K562 (cell line): ENCODE data around the gene CRB2. TPM values are rescaled to one million over a fixed set of nuclear protein-coding genes. Genes with fewer than 3 reads are reported as not detected.

ENCODE experiments used
- ATAC-seq: fragments of 200-7000 bp; cut with Tn5 transposase; 3 replicates; pipeline ENCODE4 v1.9.1; 2020; ENCODE audit warnings: moderate library complexity
- BruUV-seq: library from RNA; stranded (reverse); fragments of 400-500 nt; replicated peaks from 2 replicates; lab custom pipeline; 2021; lab: Mats Ljungman, UMichigan
- CTCF ChIA-PET: fragments of 300-600 bp; formaldehyde crosslinking; extraction: SDS; loops from one replicate; lab custom pipeline; 2021; ENCODE audit warnings: low intra/inter-chr PET ratio; lab: Yijun Ruan, JAX
- POLR2A ChIA-PET: fragments of 300-600, 350-650 bp; sonication (Branson Sonifier 250); formaldehyde crosslinking; extraction: SDS; loops from one replicate; lab custom pipeline; 2021; ENCODE audit warnings: antibody characterized with exemption, inconsistent platforms; lab: Yijun Ruan, JAX
- DNase-seq, 4 experiments: peaks; one replicate each; pipeline versions ENCODE4 v3.0.0 to v3.0.0-alpha.2; 2011 to 2018; ENCODE audit warnings: low spot score in 3 of 4, mixed read lengths in 3 of 4; ENCODE audit errors: extremely low read depth in 1 of 4
- FAIRE-seq: peaks from 2 replicates; lab custom pipeline; 2011; peaks lifted over from hg19 to GRCh38; lab: Jason Lieb, UNC
- H2AFZ ChIP-seq: 2 replicates; pipeline ENCODE4 v1.6.0; 2011; ENCODE audit warnings: low read depth, low read length, control low read depth, inconsistent platforms
- H3K27ac ChIP-seq: fragments of 200-600 bp; 3 replicates; pipeline ENCODE4 v1.8.0; 2011; ENCODE audit warnings: low read depth, mild to moderate bottlenecking, control low read depth, inconsistent platforms, low read length, moderate library complexity, mixed read lengths; ENCODE audit errors: extremely low read depth
- H3K27me3 ChIP-seq, 2 experiments: fragments of 300-600 bp in 1 of 2; 2 replicates in 1 of 2; 3 replicates in 1 of 2; pipeline versions ENCODE4 v1.6.0 to v1.8.0; 2011; ENCODE audit warnings: inconsistent platforms in 2 of 2, low read length in 2 of 2, mild to moderate bottlenecking in 1 of 2, mixed read lengths in 1 of 2, moderate library complexity in 1 of 2; ENCODE audit not compliant: control insufficient read depth in 2 of 2, insufficient read depth in 2 of 2
- H3K36me3 ChIP-seq: fragments of 300-600 bp; 3 replicates; pipeline ENCODE4 v1.8.0; 2011; ENCODE audit warnings: mild to moderate bottlenecking, low read length, inconsistent platforms; ENCODE audit not compliant: control insufficient read depth, insufficient read depth
- H3K4me1 ChIP-seq, 2 experiments: fragments of 200-600 bp in 1 of 2; replicated peaks in 1 of 2; 2 replicates in 1 of 2; 3 replicates in 1 of 2; pipeline versions ENCODE4 v1.5.1 to v1.8.0; 2011; ENCODE audit warnings: inconsistent platforms in 2 of 2, low read length in 2 of 2, mild to moderate bottlenecking in 1 of 2, mixed read lengths in 1 of 2, moderate library complexity in 1 of 2; ENCODE audit not compliant: control insufficient read depth in 2 of 2, insufficient read depth in 2 of 2
- H3K4me2 ChIP-seq: 2 replicates; pipeline ENCODE4 v1.6.1; 2011; ENCODE audit warnings: low read length, control low read depth, inconsistent platforms, mixed read lengths; ENCODE audit not compliant: insufficient read depth
- H3K4me3 ChIP-seq: fragments of 200-600 bp; sonication (generic), shearing (Covaris generic); 2 replicates; pipeline ENCODE4 v1.5.1; 2016; ENCODE audit warnings: control low read depth, inconsistent platforms
- H3K79me2 ChIP-seq: fragments of 200-600 bp; 3 replicates; pipeline ENCODE4 v1.8.0; 2011; ENCODE audit warnings: low read length, inconsistent platforms; ENCODE audit not compliant: control insufficient read depth, insufficient read depth
- H3K9ac ChIP-seq, 2 experiments: 2 replicates each; pipeline versions ENCODE4 v1.6.0 to v1.6.1; 2011; ENCODE audit warnings: low read depth in 2 of 2, low read length in 2 of 2, control low read depth in 1 of 2, inconsistent platforms in 1 of 2, mild to moderate bottlenecking in 1 of 2, mixed read lengths in 1 of 2; ENCODE audit not compliant: insufficient read depth in 1 of 2
- H3K9me1 ChIP-seq: one replicate; pipeline ENCODE4 v1.6.0; 2011; ENCODE audit warnings: inconsistent platforms, mild to moderate bottlenecking, low read length, moderate library complexity; ENCODE audit not compliant: control insufficient read depth, insufficient read depth
- H3K9me3 ChIP-seq: replicated peaks from 2 replicates; pipeline ENCODE4 v1.5.1; 2011; ENCODE audit warnings: low read depth, low read length, inconsistent platforms; ENCODE audit not compliant: control insufficient read depth, insufficient read depth
- H4K20me1 ChIP-seq: replicated peaks from 2 replicates; pipeline ENCODE4 v1.6.1; 2011; ENCODE audit warnings: low read length, inconsistent platforms, mixed read lengths; ENCODE audit not compliant: control insufficient read depth, insufficient read depth
- ATF7 ChIP-seq: fragments of 450-650 bp; IDR thresholded peaks from 2 replicates; pipeline ENCODE4 v1.7.1; 2014; ENCODE audit warnings: mild to moderate bottlenecking, moderate library complexity
- GABPA ChIP-seq: fragments of 200-800 bp; sonication (Bioruptor generic); conservative IDR thresholded peaks from 2 replicates; pipeline ENCODE4 v1.6.1; 2016; ENCODE audit warnings: low read depth, missing genetic modification characterization, missing compliant biosample characterization
- JUND ChIP-seq, 2 experiments: IDR thresholded peaks; 2 replicates in 1 of 2; 3 replicates in 1 of 2; pipeline ENCODE4 v1.6.1; 2011; ENCODE audit warnings: borderline replicate concordance in 2 of 2, low read depth in 2 of 2, low read length in 2 of 2, improper control_type of control experiment in 1 of 2, missing biosample characterization in 1 of 2, missing genetic modification characterization in 1 of 2, missing genetic modification reagents in 1 of 2
- KLF1 ChIP-seq: fragments of 450-650 bp; IDR thresholded peaks from 2 replicates; pipeline ENCODE4 v1.6.1; 2016; ENCODE audit warnings: missing genetic modification characterization, missing compliant biosample characterization
- MAZ ChIP-seq, 2 experiments: fragments of 450-650 bp in 1 of 2; sonication (generic) in 1 of 2; formaldehyde crosslinking; IDR thresholded peaks in 1 of 2; conservative IDR thresholded peaks in 1 of 2; 2 replicates each; pipeline versions ENCODE4 v1.4.0 to v1.5.0; 2020; ENCODE audit warnings: mild to moderate bottlenecking in 1 of 2, missing genetic modification reagents in 1 of 2
- MTA1 ChIP-seq: fragments of 450-650 bp; IDR thresholded peaks from 2 replicates; pipeline ENCODE4 v1.6.1; 2017; ENCODE audit warnings: borderline replicate concordance
- MYNN ChIP-seq, 2 experiments: sonication (generic); formaldehyde crosslinking in 1 of 2; IDR thresholded peaks; 2 replicates each; pipeline versions ENCODE4 v1.5.0 to v1.6.1; 2016 to 2020; ENCODE audit warnings: antibody characterized with exemption in 1 of 2, missing genetic modification reagents in 1 of 2
- POLR2G ChIP-seq: fragments of 200-400 bp; formaldehyde crosslinking; IDR thresholded peaks from 2 replicates; pipeline ENCODE4 v1.6.1; 2017; ENCODE audit warnings: low read depth, mild to moderate bottlenecking, antibody characterized with exemption, low read length, moderate library complexity
- SP2 ChIP-seq: IDR thresholded peaks from 2 replicates; pipeline ENCODE4 v1.6.1; 2011; ENCODE audit warnings: mild to moderate bottlenecking, low read depth, low read length, moderate library complexity; ENCODE audit not compliant: poor library complexity, severe bottlenecking; ENCODE audit errors: extremely low read depth
- ZBTB17 ChIP-seq: fragments of 450-650 bp; formaldehyde crosslinking; IDR thresholded peaks from 2 replicates; pipeline ENCODE4 v1.4.0; 2020; ENCODE audit warnings: mild to moderate bottlenecking
- ZNF668 ChIP-seq: fragments of 250-450 bp; sonication (Bioruptor Pico); IDR thresholded peaks from 2 replicates; pipeline ENCODE4 v1.8.0; 2022; ENCODE audit warnings: mild to moderate bottlenecking, inconsistent platforms
- WGBS: fragments of 100-300 bp; shearing (Covaris generic); methylation state at CpG from one replicate; pipeline ENCODE4 v1.1.6; 2016; ENCODE audit warnings: low coverage, mixed read lengths; ENCODE audit not compliant: insufficient coverage; ENCODE audit errors: missing lambda C conversion rate; 5-methylcytosine and 5-hydroxymethylcytosine counted together
- in situ Hi-C: fragments of 300-500 bp; cut with MboI; formaldehyde crosslinking; loops from 4 replicates; pipeline ENCODE4 v1.15.0; 2018; ENCODE audit warnings: inconsistent platforms, mixed read lengths
- intact Hi-C: fragments of 100-400 bp; cut with micrococcal nuclease; formaldehyde crosslinking; loops from 2 replicates; pipeline ENCODE4 v1.14.2; 2022
- polyA plus RNA-seq, 8 experiments: library from polyadenylated mRNA; depleted of rRNA in 4 of 8; stranded (reverse) in 5 of 8; unstranded in 3 of 8; fragments of >200 nt; fragmentation: Nextera tagmentation in 2 of 8; fragmentation: Illumina TruSeq in 1 of 8; extraction: Ambion mirVana in 2 of 8; extraction: Trizol in 1 of 8; gene quantifications; 2 replicates each; pipeline versions ENCODE4 v1.2.1 to v1.2.3, GENCODE V29; 2011 to 2014; ENCODE audit warnings: inconsistent platforms in 1 of 8, missing spikeins in 1 of 8
- total RNA-seq, 7 experiments: library from RNA; depleted of rRNA in 6 of 7; stranded (reverse); fragments of >200 nt in 6 of 7; fragmentation: Illumina TruSeq in 2 of 7; extraction: Trizol in 2 of 7; gene quantifications; 2 replicates each; pipeline versions ENCODE4 v1.2.1 to v1.2.3, GENCODE V29; 2011 to 2021; ENCODE audit warnings: low replicate concordance in 1 of 7
- TF ChIP-seq, protein P1 (sequence below), 3 experiments: fragments of 200-800 bp in 1 of 3; sonication (Bioruptor generic) in 1 of 3; sonication (generic) in 1 of 3; formaldehyde crosslinking in 1 of 3; IDR thresholded peaks; 2 replicates each; pipeline versions ENCODE4 v1.6.1 to v1.8.0; 2016 to 2022; ENCODE audit warnings: mild to moderate bottlenecking in 2 of 3, missing compliant biosample characterization in 2 of 3, missing genetic modification characterization in 2 of 3, missing genetic modification reagents in 1 of 3
- TF ChIP-seq, protein P2 (sequence below): fragments of 250-450 bp; sonication (Bioruptor Pico); IDR thresholded peaks from 2 replicates; pipeline ENCODE4 v1.5.0; 2020; ENCODE audit warnings: mild to moderate bottlenecking, borderline replicate concordance
- TF ChIP-seq, protein P3 (sequence below): sonication (generic); formaldehyde crosslinking; IDR thresholded peaks from 2 replicates; pipeline ENCODE4 v1.9.0; 2022; ENCODE audit warnings: mild to moderate bottlenecking, missing genetic modification reagents

Gene CRB2
- total and polyA plus RNA-seq, 9 of the 15 experiments (the other 6 are each of a cell fraction or from before 2014, with no cell fraction given) = 0.13 to 1.2 (median 0.25) TPM; not detected in 2

DNA sequence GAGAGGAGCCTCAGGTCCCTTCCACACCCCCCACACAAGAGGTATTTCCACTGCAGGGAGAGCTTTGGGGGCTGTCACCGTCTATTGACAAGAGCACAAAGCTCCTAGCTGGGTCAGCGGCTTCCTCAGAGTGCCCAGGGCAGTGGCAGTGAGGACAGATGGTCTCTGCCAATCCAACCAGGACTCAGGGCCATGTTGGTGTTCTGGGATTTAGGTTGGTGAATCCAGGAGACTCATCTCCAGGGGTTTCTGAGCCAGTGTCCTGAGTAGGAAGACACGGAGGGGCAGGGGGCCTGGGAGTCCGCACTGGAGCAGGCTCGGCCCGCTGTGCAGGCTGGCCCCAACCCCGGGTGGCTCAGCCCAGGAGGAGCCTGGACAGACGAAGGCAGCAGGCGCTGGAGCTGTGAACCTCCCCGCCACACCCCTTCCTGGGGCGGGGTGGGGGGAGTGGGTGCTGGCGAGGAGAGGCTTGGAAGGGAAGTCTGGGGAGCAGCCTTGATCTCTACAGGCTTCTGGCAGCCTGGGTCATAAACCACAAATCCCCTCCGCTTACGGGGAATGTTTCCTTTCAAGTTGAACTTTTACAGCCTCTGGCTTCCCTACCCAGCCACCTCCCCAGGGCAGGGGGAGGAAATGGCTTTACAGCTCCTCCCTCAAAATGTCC, 19.6 kb downstream of the CRB2 start:
- Histone ChIP-seq H3K4me1 (peaks cover 16 to 78% of the 10 kb centered on the region in 2 experiments), H3K9me3 (no peaks in the 10 kb centered on the region), H3K4me2 (no peak overlapping the region; the same call in 1 of the 2 replicates), H2AFZ (peak overlapping the region; percentile 68), H4K20me1 (no peaks in the 10 kb centered on the region; the same call in 1 of the 2 replicates), H3K27me3 (no peaks in the 10 kb centered on the region), H3K9me1 (peaks cover 4% of the 10 kb centered on the region), H3K79me2 (no peaks in the 10 kb centered on the region), H3K9ac (peak overlapping the region in 1 of 2 experiments; percentile 87; a peak in 2 of 4 replicates), H3K27ac (peak overlapping the region; percentile 14; the same call in 1 of the 3 replicates), H3K36me3 (no peaks in the 10 kb centered on the region), H3K4me3 (no peak overlapping the region)
- WGBS = 6% methylated on average over 13 of the region's 14 CpGs
- POLR2A ChIA-PET = interaction anchor here (0.5 to 1.2 kb wide), 4 partner anchors 22 to 435 kb away, joined by 3 to 5 read pairs (median 3); partner anchors contain the start of gene RABGAP1
- FAIRE-seq (peak; percentile 19), ATAC-seq (peak; percentile 82), DNase-seq (peak; percentile 76 to 83 (median 82))
- BruUV-seq = no TSS peak
- in situ Hi-C loops = no loop called here
- CTCF ChIA-PET = no interaction called here
- intact Hi-C loops = no loop called here
- peak; percentile 35; the same call in 1 of the 2 replicates for TF ChIP-seq POLR2G
- TF ChIP-seq, protein P1, sequence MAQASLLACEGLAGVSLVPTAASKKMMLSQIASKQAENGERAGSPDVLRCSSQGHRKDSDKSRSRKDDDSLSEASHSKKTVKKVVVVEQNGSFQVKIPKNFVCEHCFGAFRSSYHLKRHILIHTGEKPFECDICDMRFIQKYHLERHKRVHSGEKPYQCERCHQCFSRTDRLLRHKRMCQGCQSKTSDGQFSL (CRISPR knock-in tag; IDR thresholded peaks at IDR 0.05) = peak; percentile 77; the same call in 1 of the 2 replicates
- TF ChIP-seq, protein P1 (tag; IDR thresholded peaks at IDR 0.05) = no peak
- TF ChIP-seq ATF7 = peak; percentile 21; the same call in 1 of the 2 replicates
- TF ChIP-seq SP2 = no peak
- no peak for TF ChIP-seq ZNF668
- TF ChIP-seq, protein P2, sequence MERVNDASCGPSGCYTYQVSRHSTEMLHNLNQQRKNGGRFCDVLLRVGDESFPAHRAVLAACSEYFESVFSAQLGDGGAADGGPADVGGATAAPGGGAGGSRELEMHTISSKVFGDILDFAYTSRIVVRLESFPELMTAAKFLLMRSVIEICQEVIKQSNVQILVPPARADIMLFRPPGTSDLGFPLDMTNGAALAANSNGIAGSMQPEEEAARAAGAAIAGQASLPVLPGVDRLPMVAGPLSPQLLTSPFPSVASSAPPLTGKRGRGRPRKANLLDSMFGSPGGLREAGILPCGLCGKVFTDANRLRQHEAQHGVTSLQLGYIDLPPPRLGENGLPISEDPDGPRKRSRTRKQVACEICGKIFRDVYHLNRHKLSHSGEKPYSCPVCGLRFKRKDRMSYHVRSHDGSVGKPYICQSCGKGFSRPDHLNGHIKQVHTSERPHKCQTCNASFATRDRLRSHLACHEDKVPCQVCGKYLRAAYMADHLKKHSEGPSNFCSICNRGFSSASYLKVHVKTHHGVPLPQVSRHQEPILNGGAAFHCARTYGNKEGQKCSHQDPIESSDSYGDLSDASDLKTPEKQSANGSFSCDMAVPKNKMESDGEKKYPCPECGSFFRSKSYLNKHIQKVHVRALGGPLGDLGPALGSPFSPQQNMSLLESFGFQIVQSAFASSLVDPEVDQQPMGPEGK = no peak
- TF ChIP-seq, protein P3, sequence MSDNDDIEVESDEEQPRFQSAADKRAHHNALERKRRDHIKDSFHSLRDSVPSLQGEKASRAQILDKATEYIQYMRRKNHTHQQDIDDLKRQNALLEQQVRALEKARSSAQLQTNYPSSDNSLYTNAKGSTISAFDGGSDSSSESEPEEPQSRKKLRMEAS (CRISPR knock-in tag) = 0 out of 2 replicates have a peak, but pooled peaks have one; percentile 24
- TF ChIP-seq JUND (IDR thresholded peaks at IDR 0.05; ENCODE audit: borderline replicate concordance, low read depth, low read length) = no peak
- TF ChIP-seq JUND (tag; IDR thresholded peaks at IDR 0.05; ENCODE audit: borderline replicate concordance, low read depth, low read length) = peak; percentile 15; the same call in 1 of the 3 replicates
- TF ChIP-seq GABPA (tag) = no peak
- TF ChIP-seq MYNN (IDR thresholded peaks at IDR 0.05) = no peak
- TF ChIP-seq MYNN (CRISPR knock-in tag; IDR thresholded peaks at IDR 0.05) = no peak
- peak; percentile 83 to 88 for TF ChIP-seq MAZ (CRISPR knock-in tag; conservative IDR thresholded peaks at IDR 0.05 in 1 of 2, IDR thresholded peaks at IDR 0.05 in 1 of 2)
- TF ChIP-seq ZBTB17 = peak; percentile 19; the same call in 1 of the 2 replicates
- no peak; the same call in 1 of the 2 replicates for TF ChIP-seq KLF1 (tag)
- TF ChIP-seq MTA1 = 0 out of 2 replicates have a peak, but pooled peaks have one; percentile 45
